Sigmoid colon (tissue), 3 donors: ENCODE results near the gene FBXW5.

Source experiments
- POLR2A ChIP-seq, 2 donors: fragments of 450-650 bp; IDR thresholded peaks; one replicate each; pipeline ENCODE4 v1.6.1; 2016; ENCODE audit warnings: antibody characterized with exemption in 2 of 2, mild to moderate bottlenecking in 2 of 2, moderate library complexity in 2 of 2
- TF ChIP-seq, protein P1 (sequence below), 4 experiments: fragments of 450-650 bp in 3 of 4; fragments of 200-600 bp in 1 of 4; IDR thresholded peaks; one replicate each; pipeline ENCODE4 v1.5.1; 2016 to 2019; ENCODE audit warnings: antibody characterized with exemption in 4 of 4, mild to moderate bottlenecking in 3 of 4, moderate library complexity in 2 of 4

DNA sequence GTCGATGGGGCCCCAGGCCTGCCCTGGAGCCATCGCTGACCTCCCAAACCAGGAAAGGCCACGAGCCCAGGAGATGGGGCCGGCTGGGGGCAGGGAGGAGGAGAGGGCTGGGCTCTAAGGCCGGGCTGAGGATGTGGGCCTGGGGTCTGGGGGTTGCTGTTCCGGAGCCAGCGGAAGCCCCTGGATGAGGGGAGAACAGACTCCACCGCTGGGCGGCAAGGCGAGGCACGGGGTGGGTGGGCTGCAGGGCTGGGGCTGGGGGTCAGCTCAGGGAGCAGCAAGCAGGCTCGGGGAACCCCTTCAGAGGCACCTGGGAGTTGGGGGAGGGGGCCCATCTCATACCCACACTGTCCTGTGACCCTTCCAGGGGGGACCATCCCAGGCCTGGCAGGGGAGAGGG is 19.2 kb upstream of the FBXW5 start:
- TF ChIP-seq, protein P1, sequence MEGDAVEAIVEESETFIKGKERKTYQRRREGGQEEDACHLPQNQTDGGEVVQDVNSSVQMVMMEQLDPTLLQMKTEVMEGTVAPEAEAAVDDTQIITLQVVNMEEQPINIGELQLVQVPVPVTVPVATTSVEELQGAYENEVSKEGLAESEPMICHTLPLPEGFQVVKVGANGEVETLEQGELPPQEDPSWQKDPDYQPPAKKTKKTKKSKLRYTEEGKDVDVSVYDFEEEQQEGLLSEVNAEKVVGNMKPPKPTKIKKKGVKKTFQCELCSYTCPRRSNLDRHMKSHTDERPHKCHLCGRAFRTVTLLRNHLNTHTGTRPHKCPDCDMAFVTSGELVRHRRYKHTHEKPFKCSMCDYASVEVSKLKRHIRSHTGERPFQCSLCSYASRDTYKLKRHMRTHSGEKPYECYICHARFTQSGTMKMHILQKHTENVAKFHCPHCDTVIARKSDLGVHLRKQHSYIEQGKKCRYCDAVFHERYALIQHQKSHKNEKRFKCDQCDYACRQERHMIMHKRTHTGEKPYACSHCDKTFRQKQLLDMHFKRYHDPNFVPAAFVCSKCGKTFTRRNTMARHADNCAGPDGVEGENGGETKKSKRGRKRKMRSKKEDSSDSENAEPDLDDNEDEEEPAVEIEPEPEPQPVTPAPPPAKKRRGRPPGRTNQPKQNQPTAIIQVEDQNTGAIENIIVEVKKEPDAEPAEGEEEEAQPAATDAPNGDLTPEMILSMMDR (IDR thresholded peaks at IDR 0.05): no peak
- no peak for TF ChIP-seq POLR2A (IDR thresholded peaks at IDR 0.05)
